Ishikawa (cell line): Measurements from ENCODE around the gene INSYN2B.

Source experiments
- EP300 ChIP-seq: IDR thresholded peaks from 2 replicates; pipeline ENCODE4 v1.6.1; 2012; ENCODE audit warnings: borderline replicate concordance
- FOXM1 ChIP-seq: IDR thresholded peaks from 2 replicates; pipeline ENCODE4 v1.6.1; 2012; ENCODE audit warnings: low read depth, borderline replicate concordance
- MAX ChIP-seq: IDR thresholded peaks from 2 replicates; pipeline ENCODE4 v1.6.1; 2012
- REST ChIP-seq: IDR thresholded peaks from 2 replicates; pipeline ENCODE4 v1.6.1; 2012; ENCODE audit warnings: low read depth, mild to moderate bottlenecking
- TAF1 ChIP-seq: IDR thresholded peaks from 2 replicates; pipeline ENCODE4 v1.6.1; 2012; ENCODE audit warnings: low read depth, mild to moderate bottlenecking
- TEAD4 ChIP-seq: IDR thresholded peaks from 2 replicates; pipeline ENCODE4 v1.6.1; 2012
- YY1 ChIP-seq: IDR thresholded peaks from 2 replicates; pipeline ENCODE4 v1.6.1; 2012; ENCODE audit warnings: low read depth
- ZBTB7A ChIP-seq: IDR thresholded peaks from 2 replicates; pipeline ENCODE4 v1.6.1; 2012; ENCODE audit warnings: low read depth

- no peak for TF ChIP-seq EP300
- TF ChIP-seq FOXM1 = no peak
- TF ChIP-seq MAX = no peak
- TF ChIP-seq REST = no peak
- no peak for TF ChIP-seq TEAD4
- TF ChIP-seq YY1 = no peak
- no peak for TF ChIP-seq ZBTB7A
- no peak for TF ChIP-seq TAF1
Observed at GRCh38 chr5:169874621-169875020, 105.7 kb downstream of the INSYN2B start.
